ENCODE results near the gene RTL10. TPM values are rescaled to one million over a fixed set of nuclear protein-coding genes. Genes with fewer than 3 reads are reported as not detected.

The RTL10 gene
- total RNA-seq, 1 experiment from 2014 or later: 21.5 TPM

DNA sequence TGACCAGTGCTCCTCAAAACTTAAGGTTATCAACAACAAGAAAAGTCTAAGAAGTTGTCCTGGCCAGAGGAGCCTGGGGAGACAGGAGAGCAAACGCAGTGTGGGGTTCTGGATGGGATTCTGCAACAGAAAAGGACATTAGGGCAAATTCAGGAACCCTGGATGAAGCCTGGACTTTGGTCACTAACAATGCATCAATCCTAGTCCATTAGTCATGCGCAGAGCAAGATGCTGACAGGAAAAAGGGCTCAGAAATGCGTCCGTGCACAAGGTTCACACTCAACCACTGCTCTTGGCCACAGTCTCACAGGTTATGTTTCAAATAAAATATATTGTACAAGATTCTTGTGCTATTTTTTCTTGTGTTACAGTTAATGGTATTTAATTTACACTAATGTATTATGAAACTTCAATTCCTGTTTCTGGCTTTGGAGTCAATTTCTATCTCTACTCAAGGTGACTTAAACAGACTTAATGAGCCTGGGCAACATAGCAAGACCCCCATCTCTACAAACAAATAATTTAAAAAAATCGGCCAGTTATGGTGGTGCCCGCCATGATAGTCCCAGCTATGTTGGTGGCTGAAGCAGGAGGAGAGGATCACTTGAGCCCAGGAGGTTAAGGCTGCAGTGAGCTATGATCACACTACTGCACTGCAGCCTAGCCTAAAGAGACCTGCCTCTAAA, 13.6 kb downstream of the RTL10 start:
- peaks cover 9% of the 10 kb centered on the region for H3K4me1 Mint-ChIP-seq
- CTCF ChIA-PET: interaction anchor here (0.6 to 1.0 kb wide), 4 partner anchors 13 to 85 kb away, joined by 3 to 6 read pairs (median 4); partner anchors contain the start of genes GNB1L and RTL10
- H3K9me3 Mint-ChIP-seq: no peaks in the 10 kb centered on the region
- no peaks in the 10 kb centered on the region for H3K27me3 Mint-ChIP-seq (ENCODE audit: low read depth)
- ATAC-seq (no peak), DNase-seq (ENCODE audit: low spot score) (no peak)
- no peak overlapping the region for H3K4me3 Mint-ChIP-seq
- H3K36me3 Mint-ChIP-seq: no peaks in the 10 kb centered on the region
- no peak for TF ChIP-seq NFATC4 (CRISPR knock-in tag; IDR thresholded peaks at IDR 0.05)
- TF ChIP-seq, protein P1, sequence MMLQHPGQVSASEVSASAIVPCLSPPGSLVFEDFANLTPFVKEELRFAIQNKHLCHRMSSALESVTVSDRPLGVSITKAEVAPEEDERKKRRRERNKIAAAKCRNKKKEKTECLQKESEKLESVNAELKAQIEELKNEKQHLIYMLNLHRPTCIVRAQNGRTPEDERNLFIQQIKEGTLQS (CRISPR knock-in tag; conservative IDR thresholded peaks at IDR 0.05): no peak
- POLR2A ChIA-PET: no interaction called here
- H3K27ac Mint-ChIP-seq: no peak overlapping the region

- no peaks in the 10 kb centered on the region for H3K9me3 Mint-ChIP-seq
- DNase-seq (ENCODE audit: low spot score): no peak
- H3K36me3 Mint-ChIP-seq: no peaks in the 10 kb centered on the region
- H3K27me3 Mint-ChIP-seq (ENCODE audit: low read depth): no peaks in the 10 kb centered on the region
- no peak for ATAC-seq
- CTCF ChIA-PET: interaction anchor here (0.6 kb wide), 1 partner anchor 84 kb away, joined by 4 read pairs; no protein-coding TSS in a partner anchor
- POLR2A ChIA-PET: no interaction called here
- no peak overlapping the region; the same call in 1 of the 2 replicates for H3K27ac Mint-ChIP-seq
- TF ChIP-seq, protein P2, sequence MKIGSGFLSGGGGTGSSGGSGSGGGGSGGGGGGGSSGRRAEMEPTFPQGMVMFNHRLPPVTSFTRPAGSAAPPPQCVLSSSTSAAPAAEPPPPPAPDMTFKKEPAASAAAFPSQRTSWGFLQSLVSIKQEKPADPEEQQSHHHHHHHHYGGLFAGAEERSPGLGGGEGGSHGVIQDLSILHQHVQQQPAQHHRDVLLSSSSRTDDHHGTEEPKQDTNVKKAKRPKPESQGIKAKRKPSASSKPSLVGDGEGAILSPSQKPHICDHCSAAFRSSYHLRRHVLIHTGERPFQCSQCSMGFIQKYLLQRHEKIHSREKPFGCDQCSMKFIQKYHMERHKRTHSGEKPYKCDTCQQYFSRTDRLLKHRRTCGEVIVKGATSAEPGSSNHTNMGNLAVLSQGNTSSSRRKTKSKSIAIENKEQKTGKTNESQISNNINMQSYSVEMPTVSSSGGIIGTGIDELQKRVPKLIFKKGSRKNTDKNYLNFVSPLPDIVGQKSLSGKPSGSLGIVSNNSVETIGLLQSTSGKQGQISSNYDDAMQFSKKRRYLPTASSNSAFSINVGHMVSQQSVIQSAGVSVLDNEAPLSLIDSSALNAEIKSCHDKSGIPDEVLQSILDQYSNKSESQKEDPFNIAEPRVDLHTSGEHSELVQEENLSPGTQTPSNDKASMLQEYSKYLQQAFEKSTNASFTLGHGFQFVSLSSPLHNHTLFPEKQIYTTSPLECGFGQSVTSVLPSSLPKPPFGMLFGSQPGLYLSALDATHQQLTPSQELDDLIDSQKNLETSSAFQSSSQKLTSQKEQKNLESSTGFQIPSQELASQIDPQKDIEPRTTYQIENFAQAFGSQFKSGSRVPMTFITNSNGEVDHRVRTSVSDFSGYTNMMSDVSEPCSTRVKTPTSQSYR (CRISPR knock-in tag; IDR thresholded peaks at IDR 0.05): no peak
- TF ChIP-seq EMX1 (CRISPR knock-in tag; IDR thresholded peaks at IDR 0.05) (no peak), ZNF396 (CRISPR knock-in tag; IDR thresholded peaks at IDR 0.05; ENCODE audit: borderline replicate concordance) (no peak), ZBTB43 (CRISPR knock-in tag; IDR thresholded peaks at IDR 0.05) (no peak), FOXP1 (CRISPR knock-in tag; IDR thresholded peaks at IDR 0.05; ENCODE audit: borderline replicate concordance) (no peak), JUN (CRISPR knock-in tag; IDR thresholded peaks at IDR 0.05) (no peak), MLX (CRISPR knock-in tag; IDR thresholded peaks at IDR 0.05) (no peak), NFE2L1 (CRISPR knock-in tag; IDR thresholded peaks at IDR 0.05) (no peak), PREB (CRISPR knock-in tag; IDR thresholded peaks at IDR 0.05; ENCODE audit: borderline replicate concordance) (no peak), OVOL2 (CRISPR knock-in tag; IDR thresholded peaks at IDR 0.05; ENCODE audit: borderline replicate concordance) (no peak), FOXJ3 (CRISPR knock-in tag; IDR thresholded peaks at IDR 0.05; ENCODE audit: borderline replicate concordance) (no peak), NFATC4 (CRISPR knock-in tag; IDR thresholded peaks at IDR 0.05) (no peak), GRHL2 (CRISPR knock-in tag; IDR thresholded peaks at IDR 0.05; ENCODE audit: insufficient replicate concordance, severe bottlenecking) (no peak), ZMAT4 (CRISPR knock-in tag; IDR thresholded peaks at IDR 0.05) (no peak)
- TF ChIP-seq, protein P3, sequence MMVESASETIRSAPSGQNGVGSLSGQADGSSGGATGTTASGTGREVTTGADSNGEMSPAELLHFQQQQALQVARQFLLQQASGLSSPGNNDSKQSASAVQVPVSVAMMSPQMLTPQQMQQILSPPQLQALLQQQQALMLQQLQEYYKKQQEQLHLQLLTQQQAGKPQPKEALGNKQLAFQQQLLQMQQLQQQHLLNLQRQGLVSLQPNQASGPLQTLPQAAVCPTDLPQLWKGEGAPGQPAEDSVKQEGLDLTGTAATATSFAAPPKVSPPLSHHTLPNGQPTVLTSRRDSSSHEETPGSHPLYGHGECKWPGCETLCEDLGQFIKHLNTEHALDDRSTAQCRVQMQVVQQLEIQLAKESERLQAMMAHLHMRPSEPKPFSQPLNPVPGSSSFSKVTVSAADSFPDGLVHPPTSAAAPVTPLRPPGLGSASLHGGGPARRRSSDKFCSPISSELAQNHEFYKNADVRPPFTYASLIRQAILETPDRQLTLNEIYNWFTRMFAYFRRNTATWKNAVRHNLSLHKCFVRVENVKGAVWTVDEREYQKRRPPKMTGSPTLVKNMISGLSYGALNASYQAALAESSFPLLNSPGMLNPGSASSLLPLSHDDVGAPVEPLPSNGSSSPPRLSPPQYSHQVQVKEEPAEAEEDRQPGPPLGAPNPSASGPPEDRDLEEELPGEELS (CRISPR knock-in tag; IDR thresholded peaks at IDR 0.05): no peak
- TF ChIP-seq, protein P4, sequence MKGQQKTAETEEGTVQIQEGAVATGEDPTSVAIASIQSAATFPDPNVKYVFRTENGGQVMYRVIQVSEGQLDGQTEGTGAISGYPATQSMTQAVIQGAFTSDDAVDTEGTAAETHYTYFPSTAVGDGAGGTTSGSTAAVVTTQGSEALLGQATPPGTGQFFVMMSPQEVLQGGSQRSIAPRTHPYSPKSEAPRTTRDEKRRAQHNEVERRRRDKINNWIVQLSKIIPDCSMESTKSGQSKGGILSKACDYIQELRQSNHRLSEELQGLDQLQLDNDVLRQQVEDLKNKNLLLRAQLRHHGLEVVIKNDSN (CRISPR knock-in tag; IDR thresholded peaks at IDR 0.05): no peak
- no peak overlapping the region for H3K4me3 Mint-ChIP-seq
- H3K4me1 Mint-ChIP-seq: peaks cover 4% of the 10 kb centered on the region
Observed at GRCh38 chr22:19840059-19840458, 14.6 kb downstream of the RTL10 start.
